GM12878 (cell line): ENCODE results near the gene SCCPDH. TPM values are rescaled to one million over a fixed set of nuclear protein-coding genes. Genes with fewer than 3 reads are reported as not detected.

ENCODE experiments used
- ATAC-seq: fragments of 200-7000 bp; cut with Tn5 transposase; 3 replicates; pipeline ENCODE4 v1.9.1; 2020; ENCODE audit warnings: mild to moderate bottlenecking, moderate library complexity
- BruUV-seq: library from RNA; stranded (reverse); fragments of 400-500 nt; replicated peaks from 2 replicates; lab custom pipeline; 2021; lab: Mats Ljungman, UMichigan
- CTCF ChIA-PET: fragments of 300-600 bp; sonication (Branson Sonifier 250); formaldehyde crosslinking; extraction: SDS; loops from one replicate; lab custom pipeline; 2021; ENCODE audit warnings: inconsistent platforms; lab: Yijun Ruan, JAX
- POLR2A ChIA-PET: fragments of 350-600 bp; formaldehyde crosslinking; extraction: SDS; loops from one replicate; lab custom pipeline; 2021; ENCODE audit warnings: inconsistent platforms; lab: Charles Lee
- RAD21 ChIA-PET: fragments of 300-600 bp; sonication (Branson Sonifier 250); formaldehyde crosslinking; loops from one replicate; lab custom pipeline; 2023; ENCODE audit warnings: antibody characterized with exemption; ENCODE audit not compliant: unreplicated experiment; lab: Charles Lee
- SMC1A ChIA-PET: fragments of 300-600 bp; sonication (Branson Sonifier 250); formaldehyde crosslinking; loops from one replicate; lab custom pipeline; 2023; ENCODE audit not compliant: unreplicated experiment, uncharacterized antibody; lab: Charles Lee
- DNase-seq: peaks from one replicate; pipeline ENCODE4 v3.0.0-alpha.2; 2011; ENCODE audit warnings: low read depth, low spot score
- FAIRE-seq: peaks from 3 replicates; lab custom pipeline; 2011; peaks lifted over from hg19 to GRCh38; lab: Jason Lieb, UNC
- H2AFZ ChIP-seq: 2 replicates; pipeline ENCODE4 v1.6.0; 2011; ENCODE audit warnings: low read depth, low read length, control low read depth; ENCODE audit not compliant: control insufficient read depth
- H3K27ac ChIP-seq: 2 replicates; pipeline ENCODE4 v1.5.1; 2011; ENCODE audit warnings: control low read depth; ENCODE audit not compliant: control insufficient read depth, insufficient read depth
- H3K27me3 ChIP-seq, 2 experiments: replicated peaks in 1 of 2; 2 replicates each; pipeline versions ENCODE4 v1.6.0 to v1.6.1; 2011; ENCODE audit warnings: low read length in 1 of 2; ENCODE audit not compliant: control insufficient read depth in 2 of 2, insufficient read depth in 2 of 2
- H3K36me3 ChIP-seq, 2 experiments: 2 replicates each; pipeline ENCODE4 v1.5.1; 2011; ENCODE audit warnings: low read length in 1 of 2; ENCODE audit not compliant: control insufficient read depth in 2 of 2, insufficient read depth in 2 of 2
- H3K4me1 ChIP-seq: 2 replicates; pipeline ENCODE4 v1.6.1; 2011; ENCODE audit warnings: mild to moderate bottlenecking, low read length, moderate library complexity, mixed read lengths; ENCODE audit not compliant: control insufficient read depth, insufficient read depth
- H3K4me2 ChIP-seq: 2 replicates; pipeline ENCODE4 v1.6.0; 2011; ENCODE audit warnings: control low read depth; ENCODE audit not compliant: control insufficient read depth, insufficient read depth
- H3K4me3 ChIP-seq: fragments of 200-600 bp; sonication (generic); 2 replicates; pipeline ENCODE4 v1.5.1; 2016
- H3K79me2 ChIP-seq: 2 replicates; pipeline ENCODE4 v1.6.0; 2011; ENCODE audit warnings: low read length; ENCODE audit not compliant: control insufficient read depth, insufficient read depth
- H3K9ac ChIP-seq: 2 replicates; pipeline ENCODE4 v1.8.0; 2011; ENCODE audit warnings: low read length, control low read depth, mixed read lengths; ENCODE audit not compliant: control insufficient read depth, insufficient read depth
- H3K9me3 ChIP-seq: replicated peaks from 3 replicates; pipeline ENCODE4 v1.5.1; 2011; ENCODE audit warnings: mild to moderate bottlenecking, low read length; ENCODE audit not compliant: control insufficient read depth, insufficient read depth
- H4K20me1 ChIP-seq: 2 replicates; pipeline ENCODE4 v1.6.0; 2011; ENCODE audit not compliant: control insufficient read depth, insufficient read depth
- BHLHE40 ChIP-seq, 2 experiments: fragments of 450-650 bp in 1 of 2; IDR thresholded peaks; 2 replicates each; pipeline ENCODE4 v1.6.1; 2011 to 2017; ENCODE audit warnings: low read depth in 2 of 2, borderline replicate concordance in 1 of 2, improper control_type of control experiment in 1 of 2, low read length in 1 of 2, mild to moderate bottlenecking in 1 of 2
- NFYB ChIP-seq: IDR thresholded peaks from 2 replicates; pipeline ENCODE4 v1.6.1; 2011; ENCODE audit warnings: low read depth, mild to moderate bottlenecking, low read length, improper control_type of control experiment, moderate library complexity; ENCODE audit not compliant: insufficient read depth
- NR2C1 ChIP-seq: fragments of 450-650 bp; IDR thresholded peaks from 2 replicates; pipeline ENCODE4 v1.6.1; 2017; ENCODE audit warnings: antibody characterized with exemption, mild to moderate bottlenecking, moderate library complexity
- POU2F2 ChIP-seq: IDR thresholded peaks from 3 replicates; pipeline ENCODE4 v1.6.1; 2011; ENCODE audit warnings: low read depth, mild to moderate bottlenecking, low read length, borderline replicate concordance
- ZBED1 ChIP-seq: IDR thresholded peaks from 2 replicates; pipeline ENCODE4 v1.6.1; 2016; ENCODE audit warnings: borderline replicate concordance
- ZNF24 ChIP-seq: fragments of 450-650 bp; IDR thresholded peaks from 2 replicates; pipeline ENCODE4 v1.6.1; 2017; ENCODE audit warnings: antibody characterized with exemption, mild to moderate bottlenecking
- ZNF274 ChIP-seq: IDR thresholded peaks from one replicate; pipeline ENCODE4 v1.8.0; 2011; ENCODE audit not compliant: insufficient read length, insufficient read depth
- WGBS: methylation state at CpG from one replicate; pipeline ENCODE4 v1.1.6; 2016; ENCODE audit warnings: low lambda C conversion rate; ENCODE audit not compliant: insufficient replicate concordance, insufficient coverage; ENCODE audit errors: missing lambda C conversion rate; 5-methylcytosine and 5-hydroxymethylcytosine counted together
- in situ Hi-C: fragments of 300-500 bp; cut with MboI; formaldehyde crosslinking; loops from 9 replicates; pipeline ENCODE4 v1.14.3; 2018; ENCODE audit warnings: mixed read lengths
- intact Hi-C: fragments of 100-400 bp; cut with micrococcal nuclease; formaldehyde crosslinking; loops from one replicate; pipeline ENCODE4 v1.14.2; 2022; ENCODE audit not compliant: unreplicated experiment
- polyA plus RNA-seq, 11 experiments: library from polyadenylated mRNA; depleted of rRNA in 4 of 11; unstranded in 6 of 11; stranded (reverse) in 5 of 11; fragments of >200 nt; fragmentation: Nextera tagmentation in 4 of 11; fragmentation: Illumina TruSeq in 1 of 11; extraction: Ambion mirVana in 4 of 11; extraction: Trizol in 1 of 11; gene quantifications; 1 replicate in 1 of 11; 2 replicates in 10 of 11; pipeline versions ENCODE4 v1.2.1 to v1.2.3, GENCODE V29; 2011 to 2016; ENCODE audit warnings: inconsistent platforms in 2 of 11, missing spikeins in 2 of 11, low read depth in 1 of 11
- total RNA-seq, 4 experiments: library from RNA; depleted of rRNA in 3 of 4; stranded (reverse); fragments of >200 nt in 3 of 4; fragmentation: Illumina TruSeq in 1 of 4; extraction: Trizol in 1 of 4; gene quantifications; 2 replicates each; pipeline versions ENCODE4 v1.2.1 to v1.2.3, GENCODE V29; 2013 to 2021
- TF ChIP-seq, protein P1 (sequence below): IDR thresholded peaks from 2 replicates; pipeline ENCODE4 v1.6.1; 2011; ENCODE audit warnings: mild to moderate bottlenecking, low read depth, low read length, moderate library complexity; ENCODE audit not compliant: insufficient replicate concordance
- TF ChIP-seq, protein P2 (sequence below): fragments of 450-650 bp; conservative IDR thresholded peaks from 2 replicates; pipeline ENCODE4 v1.6.1; 2017; ENCODE audit warnings: mild to moderate bottlenecking, moderate library complexity
- TF ChIP-seq, protein P3 (sequence below): fragments of 450-650 bp; IDR thresholded peaks from 2 replicates; pipeline ENCODE4 v1.6.1; 2017; ENCODE audit warnings: mild to moderate bottlenecking, moderate library complexity

The SCCPDH gene
- total and polyA plus RNA-seq, 10 of the 15 experiments (the other 5 are each of a cell fraction or from before 2014, with no cell fraction given): 5.4 to 44.8 (median 24.5) TPM

DNA sequence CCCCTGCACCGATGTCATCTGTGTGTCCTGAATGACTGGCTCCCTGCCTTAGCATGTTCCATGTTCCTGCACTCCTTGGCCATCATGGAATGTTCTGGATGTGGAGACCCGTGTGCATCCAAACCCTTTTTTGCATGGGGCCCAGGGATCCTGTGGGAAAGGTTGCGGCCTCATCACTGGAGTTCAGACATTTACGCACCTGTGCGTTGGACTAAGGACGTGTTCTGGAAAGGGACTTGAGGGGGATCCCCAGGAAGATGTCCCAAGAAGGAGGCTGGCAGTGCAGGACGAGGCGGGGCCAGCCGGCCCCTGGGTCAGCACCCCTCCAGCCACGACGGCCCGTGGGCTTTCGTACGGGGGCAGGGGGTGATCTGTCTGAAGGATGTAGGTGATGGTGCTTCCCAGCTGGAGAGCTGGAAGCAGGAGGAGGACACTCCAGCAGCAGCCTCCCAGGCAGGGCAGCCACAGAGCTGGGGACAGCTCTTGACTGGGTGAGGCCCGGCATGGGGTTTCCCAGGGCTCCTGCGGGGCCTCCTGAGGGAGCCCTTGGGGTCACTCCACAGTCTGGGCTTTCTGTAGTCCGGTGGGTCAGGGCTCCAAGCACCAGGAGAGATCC lies 67.2 kb downstream of the SCCPDH start:
- Histone ChIP-seq H3K4me2 (no peak overlapping the region), H4K20me1 (no peaks in the 10 kb centered on the region), H3K9me3 (no peaks in the 10 kb centered on the region), H3K4me3 (no peak overlapping the region), H2AFZ (no peak overlapping the region), H3K9ac (no peak overlapping the region), H3K27ac (no peak overlapping the region), H3K27me3 (no peaks in the 10 kb centered on the region), H3K79me2 (no peaks in the 10 kb centered on the region), H3K36me3 (no peaks in the 10 kb centered on the region), H3K4me1 (no peaks in the 10 kb centered on the region)
- intact Hi-C loops: no loop called here
- TF ChIP-seq, protein P1, sequence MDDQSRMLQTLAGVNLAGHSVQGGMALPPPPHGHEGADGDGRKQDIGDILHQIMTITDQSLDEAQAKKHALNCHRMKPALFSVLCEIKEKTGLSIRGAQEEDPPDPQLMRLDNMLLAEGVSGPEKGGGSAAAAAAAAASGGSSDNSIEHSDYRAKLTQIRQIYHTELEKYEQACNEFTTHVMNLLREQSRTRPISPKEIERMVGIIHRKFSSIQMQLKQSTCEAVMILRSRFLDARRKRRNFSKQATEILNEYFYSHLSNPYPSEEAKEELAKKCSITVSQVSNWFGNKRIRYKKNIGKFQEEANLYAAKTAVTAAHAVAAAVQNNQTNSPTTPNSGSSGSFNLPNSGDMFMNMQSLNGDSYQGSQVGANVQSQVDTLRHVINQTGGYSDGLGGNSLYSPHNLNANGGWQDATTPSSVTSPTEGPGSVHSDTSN: no peak
- no peak for TF ChIP-seq ZNF274
- no peak for TF ChIP-seq ZNF24
- TF ChIP-seq BHLHE40 (IDR thresholded peaks at IDR 0.05; ENCODE audit: borderline replicate concordance in 1 of 2, low read depth in 2 of 2, low read length in 1 of 2): no peak
- no peak for TF ChIP-seq POU2F2
- SMC1A ChIA-PET: no interaction called here
- CTCF ChIA-PET: no interaction called here
- POLR2A ChIA-PET: no interaction called here
- WGBS: 71% methylated on average over 17 of the region's 17 CpGs
- in situ Hi-C loops: no loop called here
- RAD21 ChIA-PET: no interaction called here
- no peak for DNase-seq
- FAIRE-seq: no peak
- no TSS peak for BruUV-seq
- ATAC-seq: no peak

DNA sequence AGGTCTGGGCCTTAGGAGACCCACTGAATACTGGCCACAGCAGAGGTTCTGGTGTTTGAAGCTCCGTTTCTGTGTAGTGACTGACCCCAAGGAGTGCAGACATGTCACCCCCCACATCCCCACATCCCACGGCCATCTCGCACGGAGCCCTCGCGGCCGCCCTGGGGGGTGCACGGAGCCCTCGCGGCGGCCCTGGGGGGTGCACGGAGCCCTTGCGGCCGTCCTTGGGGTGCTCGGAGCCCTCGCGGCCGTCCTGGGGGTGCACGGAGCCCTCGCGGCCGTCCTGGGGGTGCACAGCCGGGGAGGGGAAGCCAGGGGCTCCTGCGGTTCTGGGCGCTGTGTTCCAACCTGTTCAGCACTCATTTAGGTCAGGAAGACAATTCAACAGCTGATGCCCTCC lies 68.4 kb downstream of the SCCPDH start:
- no peaks in the 10 kb centered on the region for H3K4me1 ChIP-seq
- ChIA-PET SMC1A (no interaction called here), CTCF (no interaction called here), POLR2A (no interaction called here), RAD21 (no interaction called here)
- no peaks in the 10 kb centered on the region for H3K27me3 ChIP-seq
- intact Hi-C loops (no loop called here), in situ Hi-C loops (no loop called here)
- H3K9ac ChIP-seq: no peak overlapping the region
- H2AFZ ChIP-seq: no peak overlapping the region
- no peak overlapping the region for H3K27ac ChIP-seq
- no peaks in the 10 kb centered on the region for H3K79me2 ChIP-seq
- WGBS: 58% methylated on average over 16 of the region's 25 CpGs
- ATAC-seq (no peak), FAIRE-seq (no peak), DNase-seq (no peak)
- BruUV-seq: no TSS peak
- H4K20me1 ChIP-seq: no peaks in the 10 kb centered on the region
- H3K4me3 ChIP-seq: no peak overlapping the region
- no peak overlapping the region for H3K4me2 ChIP-seq
- H3K36me3 ChIP-seq: no peaks in the 10 kb centered on the region
- no peaks in the 10 kb centered on the region for H3K9me3 ChIP-seq
- TF ChIP-seq, protein P2, sequence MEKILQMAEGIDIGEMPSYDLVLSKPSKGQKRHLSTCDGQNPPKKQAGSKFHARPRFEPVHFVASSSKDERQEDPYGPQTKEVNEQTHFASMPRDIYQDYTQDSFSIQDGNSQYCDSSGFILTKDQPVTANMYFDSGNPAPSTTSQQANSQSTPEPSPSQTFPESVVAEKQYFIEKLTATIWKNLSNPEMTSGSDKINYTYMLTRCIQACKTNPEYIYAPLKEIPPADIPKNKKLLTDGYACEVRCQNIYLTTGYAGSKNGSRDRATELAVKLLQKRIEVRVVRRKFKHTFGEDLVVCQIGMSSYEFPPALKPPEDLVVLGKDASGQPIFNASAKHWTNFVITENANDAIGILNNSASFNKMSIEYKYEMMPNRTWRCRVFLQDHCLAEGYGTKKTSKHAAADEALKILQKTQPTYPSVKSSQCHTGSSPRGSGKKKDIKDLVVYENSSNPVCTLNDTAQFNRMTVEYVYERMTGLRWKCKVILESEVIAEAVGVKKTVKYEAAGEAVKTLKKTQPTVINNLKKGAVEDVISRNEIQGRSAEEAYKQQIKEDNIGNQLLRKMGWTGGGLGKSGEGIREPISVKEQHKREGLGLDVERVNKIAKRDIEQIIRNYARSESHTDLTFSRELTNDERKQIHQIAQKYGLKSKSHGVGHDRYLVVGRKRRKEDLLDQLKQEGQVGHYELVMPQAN: no peak
- TF ChIP-seq, protein P3, sequence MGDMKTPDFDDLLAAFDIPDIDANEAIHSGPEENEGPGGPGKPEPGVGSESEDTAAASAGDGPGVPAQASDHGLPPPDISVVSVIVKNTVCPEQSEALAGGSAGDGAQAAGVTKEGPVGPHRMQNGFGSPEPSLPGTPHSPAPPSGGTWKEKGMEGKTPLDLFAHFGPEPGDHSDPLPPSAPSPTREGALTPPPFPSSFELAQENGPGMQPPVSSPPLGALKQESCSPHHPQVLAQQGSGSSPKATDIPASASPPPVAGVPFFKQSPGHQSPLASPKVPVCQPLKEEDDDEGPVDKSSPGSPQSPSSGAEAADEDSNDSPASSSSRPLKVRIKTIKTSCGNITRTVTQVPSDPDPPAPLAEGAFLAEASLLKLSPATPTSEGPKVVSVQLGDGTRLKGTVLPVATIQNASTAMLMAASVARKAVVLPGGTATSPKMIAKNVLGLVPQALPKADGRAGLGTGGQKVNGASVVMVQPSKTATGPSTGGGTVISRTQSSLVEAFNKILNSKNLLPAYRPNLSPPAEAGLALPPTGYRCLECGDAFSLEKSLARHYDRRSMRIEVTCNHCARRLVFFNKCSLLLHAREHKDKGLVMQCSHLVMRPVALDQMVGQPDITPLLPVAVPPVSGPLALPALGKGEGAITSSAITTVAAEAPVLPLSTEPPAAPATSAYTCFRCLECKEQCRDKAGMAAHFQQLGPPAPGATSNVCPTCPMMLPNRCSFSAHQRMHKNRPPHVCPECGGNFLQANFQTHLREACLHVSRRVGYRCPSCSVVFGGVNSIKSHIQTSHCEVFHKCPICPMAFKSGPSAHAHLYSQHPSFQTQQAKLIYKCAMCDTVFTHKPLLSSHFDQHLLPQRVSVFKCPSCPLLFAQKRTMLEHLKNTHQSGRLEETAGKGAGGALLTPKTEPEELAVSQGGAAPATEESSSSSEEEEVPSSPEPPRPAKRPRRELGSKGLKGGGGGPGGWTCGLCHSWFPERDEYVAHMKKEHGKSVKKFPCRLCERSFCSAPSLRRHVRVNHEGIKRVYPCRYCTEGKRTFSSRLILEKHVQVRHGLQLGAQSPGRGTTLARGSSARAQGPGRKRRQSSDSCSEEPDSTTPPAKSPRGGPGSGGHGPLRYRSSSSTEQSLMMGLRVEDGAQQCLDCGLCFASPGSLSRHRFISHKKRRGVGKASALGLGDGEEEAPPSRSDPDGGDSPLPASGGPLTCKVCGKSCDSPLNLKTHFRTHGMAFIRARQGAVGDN: no peak
- TF ChIP-seq NR2C1 (no peak), ZBED1 (no peak), NFYB (no peak)
